GM12891 (cell line): ENCODE data around the gene ADRA2B. TPM values are rescaled to one million over a fixed set of nuclear protein-coding genes. Genes with fewer than 3 reads are reported as not detected.
A peak's percentile ranks its signal among the peaks of the same experiment; 100 is the strongest.
"Not testable (repeated sequence)": the region's sequence is repeated elsewhere in the genome, so short reads cannot be mapped to it uniquely, and the experiment has no call there.

ENCODE experiments used
- DNase-seq: peaks from one replicate; pipeline ENCODE4 v3.0.0; 2011; ENCODE audit warnings: low spot score; ENCODE audit not compliant: insufficient read length
- FAIRE-seq: peaks from 2 replicates; lab custom pipeline; 2011; peaks lifted over from hg19 to GRCh38; lab: Jason Lieb, UNC
- PAX5 ChIP-seq: IDR thresholded peaks from 2 replicates; pipeline ENCODE4 v1.6.1; 2011; ENCODE audit warnings: low read length, moderate library complexity, mild to moderate bottlenecking; ENCODE audit not compliant: insufficient read depth, severe bottlenecking
- POLR2A ChIP-seq: IDR thresholded peaks from 2 replicates; pipeline ENCODE4 v1.6.1; 2011; ENCODE audit warnings: low read depth, low read length, control low read depth
- POLR2AphosphoS5 ChIP-seq: IDR thresholded peaks from 2 replicates; pipeline ENCODE4 v1.6.1; 2011; ENCODE audit warnings: low read depth, low read length, control low read depth
- POU2F2 ChIP-seq: IDR thresholded peaks from 2 replicates; pipeline ENCODE4 v1.6.1; 2011; ENCODE audit warnings: low read depth, mild to moderate bottlenecking, control low read depth, low read length, moderate library complexity
- SPI1 ChIP-seq: IDR thresholded peaks from 2 replicates; pipeline ENCODE4 v1.6.1; 2011; ENCODE audit warnings: low read depth, low read length, control low read depth
- TAF1 ChIP-seq: IDR thresholded peaks from 2 replicates; pipeline ENCODE4 v1.6.1; 2011; ENCODE audit warnings: low read depth, low read length, control low read depth
- polyA plus RNA-seq: library from polyadenylated mRNA; unstranded; fragments of >200 nt; gene quantifications from one replicate; pipeline ENCODE4 v1.2.1, GENCODE V29; 2012; ENCODE audit warnings: low read depth, missing spikeins, inconsistent platforms; ENCODE audit not compliant: missing spikeins

The ADRA2B gene
- polyA plus RNA-seq = 0.18 TPM

- peak; percentile 91 for DNase-seq
- TF ChIP-seq POLR2A = no peak
- TF ChIP-seq TAF1 = no peak
- no peak for TF ChIP-seq SPI1
- TF ChIP-seq POU2F2 = no peak
- no peak for TF ChIP-seq PAX5
- FAIRE-seq = peak; percentile 88
Measured at GRCh38 chr2:96116424-96116878, at the start of gene ADRA2B. ADRA2B (minus strand) TSS chr2:96116571; CDS start chr2:96116149, 422 bp downstream.

- no peak for TF ChIP-seq SPI1
- TF ChIP-seq POLR2A = peak; percentile 54; the same call in 1 of the 2 replicates
- peak; percentile 66 for TF ChIP-seq POLR2AphosphoS5
- TF ChIP-seq POU2F2 = no peak
- no peak; the same call in 1 of the 2 replicates for TF ChIP-seq TAF1
- peak; percentile 96 for FAIRE-seq
- no peak for DNase-seq
Measured at GRCh38 chr2:96164459-96165184, 48.3 kb upstream of the ADRA2B start.

DNA sequence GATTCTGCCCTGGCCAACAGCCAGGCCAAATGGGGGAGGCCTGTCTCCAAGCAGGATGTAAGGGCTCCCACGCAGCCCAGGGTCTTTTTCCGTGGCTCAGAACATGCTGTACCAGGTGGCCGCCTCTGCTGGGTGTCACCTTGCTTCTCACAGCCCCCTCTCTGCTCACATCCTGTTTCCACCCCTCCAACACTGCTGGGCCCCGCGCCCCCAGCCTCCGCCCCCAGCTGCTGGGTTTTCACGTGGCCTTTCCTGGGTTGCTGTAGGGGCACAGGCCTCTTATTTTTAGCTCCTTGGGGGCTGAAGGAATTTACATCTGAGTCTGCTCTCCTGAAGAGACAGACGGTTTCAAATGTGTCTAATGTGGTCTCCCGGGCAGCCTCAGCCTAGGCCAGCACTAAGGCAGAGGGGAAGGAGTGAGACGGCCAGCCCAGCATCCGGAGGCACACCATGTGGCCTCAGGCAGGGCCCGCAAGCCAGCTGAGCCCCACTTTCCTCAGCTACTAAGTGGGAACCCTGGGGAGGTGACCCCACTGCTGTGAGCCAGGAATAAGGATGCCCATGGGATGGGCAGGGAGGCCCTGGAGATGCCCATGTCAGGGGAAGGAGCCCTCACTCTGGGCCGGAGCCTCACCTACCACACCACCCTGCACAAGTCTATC lies 47.5 kb upstream of the ADRA2B start:
- FAIRE-seq (no peak), DNase-seq (no peak)
- TF ChIP-seq SPI1 (peak; percentile 86), POLR2AphosphoS5 (peak; percentile 74), POLR2A (no peak; the same call in none of the 2 replicates), PAX5 (no peak), TAF1 (peak; percentile 69), POU2F2 (peak; percentile 65; the same call in 1 of the 2 replicates)

- DNase-seq (no peak), FAIRE-seq (no peak)
- no peak for TF ChIP-seq PAX5
- TF ChIP-seq POU2F2 = no peak
- no peak for TF ChIP-seq POLR2AphosphoS5
- TF ChIP-seq TAF1 = no peak
- no peak for TF ChIP-seq SPI1
- TF ChIP-seq POLR2A = no peak
Measured at GRCh38 chr2:96163415-96163767, 47.0 kb upstream of the ADRA2B start.

- FAIRE-seq = peak; percentile 84
- TF ChIP-seq PAX5 = no peak
- no peak for TF ChIP-seq TAF1
- no peak for TF ChIP-seq POLR2A
- TF ChIP-seq POLR2AphosphoS5 = no peak
- no peak for TF ChIP-seq SPI1
- TF ChIP-seq POU2F2 = no peak
- DNase-seq = no peak
Measured at GRCh38 chr2:96161898-96162297, 45.5 kb upstream of the ADRA2B start.

- DNase-seq, FAIRE-seq: not testable (repeated sequence)
Measured at GRCh38 chr2:96160366-96160765, 44.0 kb upstream of the ADRA2B start.

GRCh38 chr2:96159084-96159830 lies 42.9 kb upstream of the ADRA2B start:
- FAIRE-seq = peak; percentile 91
- no peak for TF ChIP-seq POLR2AphosphoS5
- TF ChIP-seq TAF1 = no peak
- TF ChIP-seq PAX5 = no peak
- TF ChIP-seq SPI1 = no peak
- no peak for TF ChIP-seq POLR2A
- peak; percentile 34; the same call in 1 of the 2 replicates for TF ChIP-seq POU2F2
- no peak for DNase-seq

DNA sequence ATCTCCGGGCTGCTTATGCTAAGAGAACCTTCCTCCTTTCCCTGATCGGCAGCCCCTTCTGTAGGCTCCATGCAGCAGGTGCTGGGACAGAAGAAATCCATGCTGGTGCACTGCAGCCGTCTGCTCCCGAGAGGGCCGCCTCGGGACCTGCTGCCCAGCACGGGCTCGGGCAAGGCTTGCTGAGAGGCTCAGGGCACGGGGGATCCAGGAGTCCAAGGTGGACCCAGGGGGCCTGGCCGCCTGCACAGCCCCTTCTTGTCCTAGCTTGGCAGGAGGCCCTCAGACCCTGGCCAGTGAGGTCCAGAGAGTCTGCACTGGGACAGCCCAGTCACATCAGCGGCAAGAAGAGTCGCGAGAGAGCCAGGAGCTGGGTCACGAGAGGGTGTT lies 42.2 kb upstream of the ADRA2B start:
- FAIRE-seq (no peak), DNase-seq (no peak)
- TF ChIP-seq TAF1 (no peak), POLR2A (0 out of 2 replicates have a peak, but pooled peaks have one; percentile 24)

- peak; percentile 96 for FAIRE-seq
- TF ChIP-seq SPI1 (no peak), TAF1 (0 out of 2 replicates have a peak, but pooled peaks have one; percentile 49), POLR2AphosphoS5 (peak; percentile 75), POLR2A (peak; percentile 49; the same call in 1 of the 2 replicates), POU2F2 (peak; percentile 89), PAX5 (no peak)
- DNase-seq = peak; percentile 78
Measured at GRCh38 chr2:96157649-96158553, 41.5 kb upstream of the ADRA2B start.
